Muscle layer of colon (tissue), 2 donors: ENCODE data around the gene TLN1.

ENCODE experiments used
- H3K27ac ChIP-seq: one replicate; pipeline ENCODE4 v1.7.0; 2013; ENCODE audit warnings: low read depth, mild to moderate bottlenecking, low read length, moderate library complexity
- H3K27me3 ChIP-seq, 2 donors: one replicate each; pipeline ENCODE4 v1.7.0; 2013; ENCODE audit warnings: low read length in 2 of 2, mild to moderate bottlenecking in 2 of 2; ENCODE audit not compliant: insufficient read depth in 2 of 2, control insufficient read depth in 1 of 2
- H3K36me3 ChIP-seq: one replicate; pipeline ENCODE4 v1.7.0; 2013; ENCODE audit warnings: mild to moderate bottlenecking, low read length; ENCODE audit not compliant: insufficient read depth
- H3K4me1 ChIP-seq: one replicate; pipeline ENCODE4 v1.7.0; 2013; ENCODE audit warnings: mild to moderate bottlenecking, low read length; ENCODE audit not compliant: insufficient read depth
- H3K4me3 ChIP-seq, 2 donors: one replicate each; pipeline ENCODE4 v1.7.0; 2013; ENCODE audit warnings: low read length in 2 of 2, low read depth in 1 of 2, mild to moderate bottlenecking in 1 of 2, moderate library complexity in 1 of 2
- H3K9ac ChIP-seq: one replicate; pipeline ENCODE4 v1.7.0; 2013; ENCODE audit warnings: low read length
- H3K9me3 ChIP-seq: one replicate; pipeline ENCODE4 v1.7.0; 2013; ENCODE audit warnings: mild to moderate bottlenecking, low read length
- donor health status: abdominal sarcoma.
- donor health status: Adenocarcinoma of cecum.

Gene TLN1

GRCh38 chr9:35712762-35713400 is 19.1 kb downstream of the TLN1 start:
- no peaks in the 10 kb centered on the region for H3K9me3 ChIP-seq
- H3K36me3 ChIP-seq, result peaks cover 91% of the 10 kb centered on the region
- H3K4me3 ChIP-seq, result no peak overlapping the region
- H3K27me3 ChIP-seq, result no peaks in the 10 kb centered on the region
- no peak overlapping the region for H3K27ac ChIP-seq
- no peaks in the 10 kb centered on the region for H3K4me1 ChIP-seq
- H3K9ac ChIP-seq, result no peak overlapping the region

GRCh38 chr9:35711501-35712428 is 20.2 kb downstream of the TLN1 start:
- Histone ChIP-seq H3K36me3 (peaks cover 91% of the 10 kb centered on the region), H3K4me1 (no peaks in the 10 kb centered on the region), H3K4me3 (no peak overlapping the region), H3K27me3 (no peaks in the 10 kb centered on the region), H3K9me3 (no peaks in the 10 kb centered on the region), H3K27ac (no peak overlapping the region), H3K9ac (no peak overlapping the region)

DNA sequence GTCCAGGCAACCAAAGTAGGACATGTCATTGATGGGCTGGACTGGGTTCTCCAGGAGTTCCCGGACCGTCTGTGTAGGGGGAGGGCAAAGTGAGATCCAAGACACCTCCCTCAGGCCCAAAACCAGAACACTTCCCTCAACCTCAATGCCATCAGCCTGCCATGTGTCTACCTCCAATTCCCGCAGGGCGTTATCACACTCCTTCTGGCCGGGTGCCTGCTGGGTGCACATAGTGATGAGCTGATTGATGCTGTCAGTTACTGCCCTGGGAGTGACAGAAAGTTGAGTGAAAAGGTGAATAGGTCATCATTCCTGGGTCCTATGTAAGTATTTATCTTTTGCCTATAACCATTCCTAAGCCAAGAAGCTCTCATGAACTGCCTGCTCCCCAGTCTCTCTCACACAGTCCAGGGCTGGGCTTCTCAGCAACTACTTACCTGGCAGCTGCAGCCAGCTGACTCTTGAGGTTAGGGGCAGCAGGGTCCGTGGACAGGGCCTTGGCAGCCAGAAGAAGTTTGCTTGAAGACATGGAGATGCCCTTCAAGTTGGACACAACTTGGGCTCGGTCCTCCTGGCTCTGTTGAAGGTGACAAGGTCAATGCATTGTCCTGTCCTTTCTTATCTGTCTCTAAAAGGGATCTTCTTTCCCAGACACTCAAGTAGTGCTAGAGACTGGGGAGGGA is 21.0 kb downstream of the TLN1 start:
- Histone ChIP-seq H3K36me3 (peaks cover 91% of the 10 kb centered on the region), H3K27ac (no peak overlapping the region), H3K27me3 (no peaks in the 10 kb centered on the region), H3K9me3 (no peaks in the 10 kb centered on the region), H3K4me3 (no peak overlapping the region), H3K9ac (no peak overlapping the region), H3K4me1 (no peaks in the 10 kb centered on the region)

DNA sequence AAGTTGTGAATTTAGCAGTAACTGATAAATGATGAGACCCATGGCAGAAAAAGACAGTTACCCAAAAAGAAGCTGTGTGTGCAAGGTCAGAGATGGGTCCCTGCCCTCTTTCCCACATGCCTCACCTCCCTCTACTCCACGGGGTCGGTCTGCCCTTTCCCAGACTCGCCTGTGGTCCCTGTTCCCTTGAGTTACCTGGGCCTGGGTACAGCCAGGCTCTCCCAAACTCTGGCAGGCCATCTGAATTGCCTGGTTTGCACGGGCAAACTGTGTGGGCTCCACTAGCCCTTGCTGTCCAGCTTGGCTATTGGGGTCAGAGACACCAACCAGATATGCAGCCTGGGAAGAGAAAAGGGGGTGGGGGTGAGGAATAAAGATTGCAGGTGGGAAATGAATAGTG is 23.8 kb downstream of the TLN1 start:
- Histone ChIP-seq H3K36me3 (peaks cover 91% of the 10 kb centered on the region), H3K27me3 (no peaks in the 10 kb centered on the region), H3K4me3 (no peak overlapping the region), H3K9ac (no peak overlapping the region), H3K4me1 (no peaks in the 10 kb centered on the region), H3K9me3 (no peaks in the 10 kb centered on the region), H3K27ac (no peak overlapping the region)

- no peak overlapping the region for H3K9ac ChIP-seq
- peaks cover 90% of the 10 kb centered on the region for H3K36me3 ChIP-seq
- no peaks in the 10 kb centered on the region for H3K4me1 ChIP-seq
- no peak overlapping the region for H3K27ac ChIP-seq
- no peaks in the 10 kb centered on the region for H3K27me3 ChIP-seq
- H3K9me3 ChIP-seq, result no peaks in the 10 kb centered on the region
- no peak overlapping the region for H3K4me3 ChIP-seq
These were observed 25.0 kb downstream of the TLN1 start for GRCh38 chr9:35706951-35707350.

DNA sequence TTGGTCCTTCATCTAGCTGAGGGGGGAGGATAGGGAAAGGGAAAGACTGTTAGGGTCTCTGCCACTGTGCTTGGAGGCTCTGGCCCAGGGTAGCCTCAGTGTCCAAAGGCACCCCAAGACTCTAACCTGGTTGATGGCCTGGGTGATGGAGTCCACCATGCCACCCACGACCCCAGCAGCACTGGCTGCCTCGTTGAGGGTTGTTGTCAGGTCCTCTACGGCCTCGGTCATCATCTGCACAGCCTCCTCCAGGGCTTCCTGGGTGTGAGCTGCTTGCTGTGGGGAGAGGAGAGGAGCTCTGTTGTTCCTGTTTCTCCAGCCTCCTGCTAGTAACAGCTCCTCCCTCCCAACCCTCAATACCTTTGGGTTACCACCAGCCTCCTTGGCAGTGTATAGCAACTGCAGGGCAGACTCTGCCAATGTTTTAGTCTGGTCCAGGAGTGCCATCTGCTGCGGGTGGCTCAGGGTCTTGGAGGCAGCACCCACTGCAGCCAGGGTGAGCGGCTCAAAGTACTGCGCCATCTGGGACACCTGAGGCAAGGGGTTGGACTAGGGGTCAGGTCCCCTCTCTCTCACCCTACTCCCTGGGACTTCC is 26.1 kb downstream of the TLN1 start:
- no peaks in the 10 kb centered on the region for H3K4me1 ChIP-seq
- no peaks in the 10 kb centered on the region for H3K9me3 ChIP-seq
- H3K9ac ChIP-seq, result no peak overlapping the region
- peaks cover 90% of the 10 kb centered on the region for H3K36me3 ChIP-seq
- no peaks in the 10 kb centered on the region for H3K27me3 ChIP-seq
- no peak overlapping the region for H3K27ac ChIP-seq
- H3K4me3 ChIP-seq, result no peak overlapping the region

- H3K9ac ChIP-seq, result no peak overlapping the region
- no peaks in the 10 kb centered on the region for H3K27me3 ChIP-seq
- no peaks in the 10 kb centered on the region for H3K4me1 ChIP-seq
- H3K9me3 ChIP-seq, result no peaks in the 10 kb centered on the region
- no peak overlapping the region for H3K27ac ChIP-seq
- H3K36me3 ChIP-seq, result peaks cover 90% of the 10 kb centered on the region
- no peak overlapping the region for H3K4me3 ChIP-seq
These were observed 26.6 kb downstream of the TLN1 start for GRCh38 chr9:35705372-35705771.

DNA sequence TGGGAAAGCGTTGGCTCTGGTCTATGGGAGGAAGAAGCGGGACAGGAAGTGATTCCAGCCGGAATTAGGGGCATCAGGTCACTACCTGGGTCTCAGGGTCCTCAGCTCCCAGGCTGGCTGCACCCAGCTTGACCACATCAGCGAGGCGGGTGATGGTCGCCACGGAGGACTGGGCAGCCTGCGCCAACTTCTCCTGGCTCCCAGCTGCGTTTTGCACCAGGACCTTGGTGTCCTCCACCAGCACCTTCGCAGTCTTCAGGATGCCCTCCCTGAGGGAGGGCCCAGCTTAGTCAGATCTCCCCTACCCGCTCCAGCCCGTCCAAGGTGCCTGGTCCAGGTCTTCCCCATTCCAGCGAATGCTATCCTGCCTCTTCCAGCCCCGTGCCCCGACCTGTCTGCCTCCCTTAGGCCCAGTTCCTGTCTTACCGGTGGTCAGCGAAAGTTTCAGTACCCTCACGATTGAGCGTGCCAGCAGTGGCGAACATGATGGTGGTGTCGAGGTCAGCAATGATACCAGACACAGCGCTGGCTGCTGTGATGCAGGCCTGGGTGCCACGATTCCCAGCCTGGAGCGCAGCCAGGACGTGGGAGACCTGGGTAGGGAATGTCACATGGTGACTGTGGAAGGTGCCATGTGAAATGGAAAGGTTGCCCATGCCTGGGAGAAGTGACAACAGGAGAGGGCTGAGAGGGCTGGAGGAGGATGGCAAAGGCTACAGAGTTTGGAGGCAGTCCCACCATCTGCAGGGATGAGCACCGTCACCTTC is 27.9 kb downstream of the TLN1 start:
- Histone ChIP-seq H3K4me1 (no peaks in the 10 kb centered on the region), H3K9me3 (no peaks in the 10 kb centered on the region), H3K9ac (no peak overlapping the region), H3K4me3 (no peak overlapping the region), H3K27ac (no peak overlapping the region), H3K36me3 (peaks cover 98% of the 10 kb centered on the region), H3K27me3 (no peaks in the 10 kb centered on the region)

DNA sequence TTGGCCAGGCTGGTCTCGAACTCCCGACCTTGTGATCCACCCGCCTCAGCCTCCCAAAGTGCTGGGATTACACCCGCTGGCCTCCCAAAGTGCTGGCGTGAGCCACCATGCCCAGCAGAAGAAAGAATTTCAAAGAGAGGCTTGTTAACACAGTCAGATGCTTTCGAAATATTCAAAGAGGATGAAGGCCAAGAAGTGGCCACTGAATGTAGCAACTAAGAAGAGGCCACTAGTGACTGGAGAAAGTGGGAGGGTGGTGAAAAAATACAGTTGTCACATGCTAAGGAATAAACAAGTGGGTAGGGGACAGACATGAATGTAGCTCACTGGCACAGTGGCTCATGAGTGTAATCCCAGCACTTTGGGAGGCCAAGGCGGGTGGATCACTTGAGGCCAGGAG is 29.3 kb downstream of the TLN1 start:
- Histone ChIP-seq H3K27ac (no peak overlapping the region), H3K4me3 (no peak overlapping the region), H3K4me1 (no peaks in the 10 kb centered on the region), H3K36me3 (peaks cover 98% of the 10 kb centered on the region), H3K9ac (no peak overlapping the region), H3K9me3 (no peaks in the 10 kb centered on the region), H3K27me3 (no peaks in the 10 kb centered on the region)

- Histone ChIP-seq H3K9ac (no peak overlapping the region), H3K27me3 (no peaks in the 10 kb centered on the region), H3K4me3 (no peak overlapping the region), H3K27ac (no peak overlapping the region), H3K36me3 (peaks cover 98% of the 10 kb centered on the region), H3K9me3 (no peaks in the 10 kb centered on the region), H3K4me1 (peaks cover 8% of the 10 kb centered on the region)
These were observed 31.1 kb downstream of the TLN1 start for GRCh38 chr9:35700942-35701341.

DNA sequence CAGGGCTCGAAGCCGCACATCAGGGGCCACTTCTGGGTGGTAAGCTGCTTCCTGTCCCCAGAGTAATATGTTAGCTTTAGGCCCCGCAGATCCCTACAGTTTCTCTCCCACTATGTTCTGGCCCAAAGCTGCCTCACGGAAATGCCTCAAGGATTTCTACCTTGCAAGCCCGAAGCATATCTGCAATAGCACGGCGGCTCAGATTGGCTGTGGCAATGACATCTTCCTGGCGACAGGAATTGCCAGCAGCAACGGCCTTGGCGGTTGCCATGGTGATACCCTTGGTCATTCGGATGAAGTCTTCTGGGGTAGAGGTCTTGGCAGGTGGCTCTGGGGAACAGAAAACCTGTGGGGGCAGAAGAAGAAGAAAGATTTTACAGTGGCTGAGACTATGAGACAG is 32.0 kb downstream of the TLN1 start:
- H3K9ac ChIP-seq, result no peak overlapping the region
- H3K27me3 ChIP-seq, result no peaks in the 10 kb centered on the region

More for the DNA sequence above, 32.0 kb downstream of the TLN1 start:
- Histone ChIP-seq H3K27ac (no peak overlapping the region), H3K9me3 (no peaks in the 10 kb centered on the region), H3K4me1 (peaks cover 8% of the 10 kb centered on the region), H3K36me3 (peaks cover 94% of the 10 kb centered on the region), H3K4me3 (no peak overlapping the region)
